HG02973 (cell line): ENCODE data around the gene EEF1A2.
A peak's percentile ranks its signal among the peaks of the same experiment; 100 is the strongest.
"Not testable (repeated sequence)": the region's sequence is repeated elsewhere in the genome, so short reads cannot be mapped to it uniquely, and the experiment has no call there.

Experiments used
- ATAC-seq: cut with Tn5 transposase; IDR thresholded peaks from one replicate; pipeline ENCODE4 v1.9.1; 2021; ENCODE audit warnings: moderate library complexity; ENCODE audit not compliant: unreplicated experiment

EEF1A2 gene

GRCh38 chr20:63521602-63522001, 22.7 kb upstream of the EEF1A2 start:
- no peak for ATAC-seq

- ATAC-seq = peak; percentile 44
These were observed 22.2 kb upstream of the EEF1A2 start for GRCh38 chr20:63520934-63521601.

- peak; percentile 58 for ATAC-seq
These were observed 21.6 kb upstream of the EEF1A2 start, which contains the start of gene PPDPF for GRCh38 chr20:63520504-63520933. PPDPF (plus strand) TSS chr20:63520765; CDS start chr20:63521309, 544 bp downstream.

GRCh38 chr20:63519668-63520503, 21.0 kb upstream of the EEF1A2 start:
- peak; percentile 11 for ATAC-seq

- ATAC-seq = no peak
These were observed 20.2 kb upstream of the EEF1A2 start for GRCh38 chr20:63518946-63519667.

GRCh38 chr20:63518351-63518861, 19.5 kb upstream of the EEF1A2 start:
- no peak for ATAC-seq

- ATAC-seq = no peak
These were observed 18.8 kb upstream of the EEF1A2 start for GRCh38 chr20:63517376-63518309.

GRCh38 chr20:63514520-63514919, 15.6 kb upstream of the EEF1A2 start:
- not testable (repeated sequence) for ATAC-seq

- no peak for ATAC-seq
These were observed 14.3 kb upstream of the EEF1A2 start for GRCh38 chr20:63513207-63513606.

GRCh38 chr20:63509088-63509564, 10.2 kb upstream of the EEF1A2 start:
- no peak for ATAC-seq

- ATAC-seq = no peak
These were observed 9.3 kb upstream of the EEF1A2 start for GRCh38 chr20:63508072-63508768.

- ATAC-seq = no peak
These were observed 8.3 kb upstream of the EEF1A2 start for GRCh38 chr20:63507083-63507743.

- no peak for ATAC-seq
These were observed 6.8 kb upstream of the EEF1A2 start for GRCh38 chr20:63505723-63506122.

GRCh38 chr20:63505281-63505680, 6.4 kb upstream of the EEF1A2 start:
- ATAC-seq = no peak

- no peak for ATAC-seq
These were observed 5.8 kb upstream of the EEF1A2 start for GRCh38 chr20:63504642-63505041.

GRCh38 chr20:63503524-63503923, 4.6 kb upstream of the EEF1A2 start:
- no peak for ATAC-seq

GRCh38 chr20:63502671-63503172, 3.8 kb upstream of the EEF1A2 start:
- no peak for ATAC-seq

- no peak for ATAC-seq
These were observed 3.2 kb upstream of the EEF1A2 start for GRCh38 chr20:63501818-63502670.
